OCI-LY1 (cell line): Measurements from ENCODE around the gene SYTL1.
A peak's percentile ranks its signal among the peaks of the same experiment; 100 is the strongest.

Source experiments
- H2AFZ ChIP-seq: fragments of 200-600 bp; sonication (generic), shearing (Covaris generic); 2 replicates; pipeline ENCODE4 v1.6.0; 2014; ENCODE audit warnings: antibody characterized with exemption, mild to moderate bottlenecking, low read length
- H3F3A ChIP-seq: fragments of 200-600 bp; sonication (generic), shearing (Covaris generic); 2 replicates; pipeline ENCODE4 v1.6.0; 2014; ENCODE audit warnings: mild to moderate bottlenecking, antibody characterized with exemption, low read length, moderate library complexity; ENCODE audit not compliant: insufficient read depth
- H3K27ac ChIP-seq: fragments of 200-600 bp; sonication (generic); 2 replicates; pipeline ENCODE4 v1.5.1; 2014; ENCODE audit warnings: low read length, mixed run types, mild to moderate bottlenecking, low read depth; ENCODE audit not compliant: poor library complexity, severe bottlenecking
- H3K27me3 ChIP-seq: fragments of 200-600 bp; sonication (generic); 2 replicates; pipeline ENCODE4 v1.6.0; 2014; ENCODE audit warnings: antibody characterized with exemption, mild to moderate bottlenecking, low read length, moderate library complexity; ENCODE audit not compliant: insufficient read depth
- H3K36me3 ChIP-seq: fragments of 200-600 bp; sonication (generic); 2 replicates; pipeline ENCODE4 v1.6.1; 2014; ENCODE audit warnings: mild to moderate bottlenecking, antibody characterized with exemption, low read length, moderate library complexity, mixed read lengths; ENCODE audit not compliant: insufficient read depth
- H3K4me1 ChIP-seq: fragments of 200-600 bp; sonication (generic); 2 replicates; pipeline ENCODE4 v1.5.1; 2014; ENCODE audit warnings: mild to moderate bottlenecking, low read length, moderate library complexity; ENCODE audit not compliant: insufficient read depth, severe bottlenecking
- H3K4me2 ChIP-seq: fragments of 200-600 bp; sonication (generic), shearing (Covaris generic); 2 replicates; pipeline ENCODE4 v1.6.1; 2014; ENCODE audit warnings: low read length
- H3K4me3 ChIP-seq: fragments of 200-600 bp; sonication (generic); 2 replicates; pipeline ENCODE4 v1.5.1; 2014; ENCODE audit warnings: low read length, low read depth, mild to moderate bottlenecking, mixed read lengths; ENCODE audit not compliant: poor library complexity, severe bottlenecking
- H3K79me2 ChIP-seq: fragments of 200-600 bp; shearing (Covaris generic); 2 replicates; pipeline ENCODE4 v1.6.1; 2016; ENCODE audit warnings: mixed run types, low read length, mixed read lengths; ENCODE audit not compliant: insufficient read depth
- H3K9ac ChIP-seq: fragments of 200-600 bp; sonication (generic), shearing (Covaris generic); 2 replicates; pipeline ENCODE4 v1.6.1; 2014; ENCODE audit warnings: mild to moderate bottlenecking, low read length, mixed read lengths
- H3K9me2 ChIP-seq: fragments of 200-600 bp; sonication (generic), shearing (Covaris generic); 2 replicates; pipeline ENCODE4 v1.6.1; 2014; ENCODE audit warnings: low read depth, mild to moderate bottlenecking, low read length, mixed read lengths
- H3K9me3 ChIP-seq: fragments of 200-600 bp; shearing (Covaris generic); 2 replicates; pipeline ENCODE4 v1.6.1; 2014; ENCODE audit warnings: low read length, mixed read lengths
- H4K20me1 ChIP-seq: fragments of 200-600 bp; sonication (generic), shearing (Covaris generic); 2 replicates; pipeline ENCODE4 v1.6.0; 2016; ENCODE audit warnings: mild to moderate bottlenecking, low read length; ENCODE audit not compliant: insufficient read depth
- CTCF ChIP-seq: fragments of 200-600 bp; sonication (generic), shearing (Covaris generic); IDR thresholded peaks from 2 replicates; pipeline ENCODE4 v1.5.1; 2017; ENCODE audit warnings: mild to moderate bottlenecking, antibody characterized with exemption, low read length, moderate library complexity, mixed read lengths
- EZH2 ChIP-seq: fragments of 200-600 bp; sonication (generic), shearing (Covaris generic); IDR thresholded peaks from 2 replicates; pipeline ENCODE4 v1.8.0; 2017; ENCODE audit warnings: borderline replicate concordance, mixed run types, mild to moderate bottlenecking, antibody characterized with exemption, low read length, moderate library complexity, mixed read lengths

Gene SYTL1

DNA sequence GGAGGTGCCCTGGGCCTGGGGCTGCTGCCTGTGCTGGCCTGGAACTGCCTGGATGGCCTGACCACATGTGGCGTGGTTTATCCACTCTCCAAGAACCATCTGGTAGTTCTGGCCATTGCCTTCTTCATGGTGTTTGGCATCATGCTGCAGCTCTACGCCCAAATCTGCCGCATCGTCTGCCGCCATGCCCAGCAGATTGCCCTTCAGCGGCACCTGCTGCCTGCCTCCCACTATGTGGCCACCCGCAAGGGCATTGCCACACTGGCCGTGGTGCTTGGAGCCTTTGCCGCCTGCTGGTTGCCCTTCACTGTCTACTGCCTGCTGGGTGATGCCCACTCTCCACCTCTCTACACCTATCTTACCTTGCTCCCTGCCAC is 52.4 kb downstream of the SYTL1 start:
- Histone ChIP-seq H3K9me2 (no peaks in the 10 kb centered on the region), H3K4me1 (peaks cover 18% of the 10 kb centered on the region), H3K9ac (no peak overlapping the region), H3K4me3 (no peak overlapping the region), H3K27ac (no peak overlapping the region), H3K4me2 (no peak overlapping the region), H2AFZ (no peak overlapping the region), H3K27me3 (no peaks in the 10 kb centered on the region), H3K9me3 (no peaks in the 10 kb centered on the region), H3K79me2 (no peaks in the 10 kb centered on the region), H4K20me1 (no peaks in the 10 kb centered on the region), H3K36me3 (no peaks in the 10 kb centered on the region), H3F3A (no peaks in the 10 kb centered on the region)
- TF ChIP-seq EZH2 = no peak
- TF ChIP-seq CTCF = no peak

GRCh38 chr1:27394925-27395324 is 53.1 kb downstream of the SYTL1 start:
- Histone ChIP-seq H3K27me3 (no peaks in the 10 kb centered on the region), H3K27ac (no peak overlapping the region), H4K20me1 (no peaks in the 10 kb centered on the region), H3K4me3 (no peak overlapping the region), H3K79me2 (no peaks in the 10 kb centered on the region), H2AFZ (no peak overlapping the region), H3K9ac (no peak overlapping the region), H3K9me3 (no peaks in the 10 kb centered on the region), H3K4me2 (no peak overlapping the region), H3K9me2 (no peaks in the 10 kb centered on the region), H3K36me3 (no peaks in the 10 kb centered on the region), H3K4me1 (peaks cover 18% of the 10 kb centered on the region), H3F3A (no peaks in the 10 kb centered on the region)
- no peak for TF ChIP-seq EZH2
- no peak for TF ChIP-seq CTCF

DNA sequence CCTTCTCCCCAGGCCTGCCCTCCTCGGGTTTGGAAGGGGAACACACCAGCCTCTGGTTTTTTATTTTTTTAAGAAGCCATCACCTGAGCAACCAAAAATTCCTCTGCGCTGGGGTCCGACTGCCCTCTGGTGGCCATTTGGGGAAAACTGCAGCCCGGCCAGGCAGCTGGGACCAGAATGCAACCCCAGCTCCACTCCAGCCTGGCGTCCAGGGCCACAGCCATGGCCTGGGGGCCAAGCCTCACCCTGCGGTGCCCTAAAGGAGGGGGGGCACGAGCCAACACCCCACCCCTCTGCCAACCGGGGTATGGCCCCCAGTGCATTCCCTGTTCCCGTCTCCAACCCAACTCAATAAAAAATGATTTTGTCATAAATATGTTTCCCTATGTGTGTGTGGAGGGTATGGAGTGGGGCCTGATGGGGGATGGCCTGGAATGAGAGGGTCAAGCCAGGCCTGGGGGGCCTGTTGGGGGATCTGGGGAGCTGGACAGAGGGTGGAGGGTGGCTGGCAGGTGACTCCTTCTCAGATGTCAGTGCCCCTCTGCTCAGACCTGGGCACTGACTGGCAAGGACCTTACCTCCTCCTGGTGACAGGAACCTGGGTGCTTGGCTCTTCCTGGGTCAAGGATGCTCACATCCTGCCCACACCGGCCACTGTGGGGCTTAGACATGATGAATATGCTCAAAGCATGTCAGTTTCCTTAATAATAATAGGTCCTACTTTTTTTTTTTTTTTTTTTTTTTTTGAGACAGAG is 53.8 kb downstream of the SYTL1 start:
- TF ChIP-seq CTCF (peak; percentile 95), EZH2 (no peak)
- Histone ChIP-seq H3F3A (no peaks in the 10 kb centered on the region), H4K20me1 (no peaks in the 10 kb centered on the region), H3K36me3 (no peaks in the 10 kb centered on the region), H3K4me1 (peaks cover 18% of the 10 kb centered on the region), H3K79me2 (no peaks in the 10 kb centered on the region), H3K9me2 (no peaks in the 10 kb centered on the region), H3K9ac (no peak overlapping the region), H3K4me2 (no peak overlapping the region), H3K27me3 (no peaks in the 10 kb centered on the region), H3K9me3 (no peaks in the 10 kb centered on the region), H3K4me3 (no peak overlapping the region), H2AFZ (no peak overlapping the region), H3K27ac (no peak overlapping the region)
